Left ventricle myocardium superior (tissue), 1 donor: Measurements from ENCODE around the gene RELL2. TPM values are rescaled to one million over a fixed set of nuclear protein-coding genes. Genes with fewer than 3 reads are reported as not detected.

Source experiments
- ATAC-seq: fragments of 200-7000 bp; cut with Tn5 transposase; one replicate; pipeline ENCODE4 v1.9.1; 2020; ENCODE audit warnings: mild to moderate bottlenecking, moderate library complexity
- DNase-seq: peaks from one replicate; pipeline ENCODE4 v3.0.0-alpha.2; 2020
- intact Hi-C: fragments of 100-400 bp; cut with micrococcal nuclease; formaldehyde crosslinking; loops from one replicate; pipeline ENCODE4 v1.11.0; 2022
- total RNA-seq: library from RNA; stranded (reverse); fragmentation: NEBNext Ultra II Directional; extraction: Animal tissue kit (Norgen Biotek cat#: 25700); gene quantifications from one replicate; pipeline ENCODE4 v1.2.1, GENCODE V29; 2021
- donor health status: DM: no; HTN: yes; CAD: no; lungs with severe emphysema.

The RELL2 gene
- total RNA-seq, 1 donor from 2014 or later = 0.55 TPM

DNA sequence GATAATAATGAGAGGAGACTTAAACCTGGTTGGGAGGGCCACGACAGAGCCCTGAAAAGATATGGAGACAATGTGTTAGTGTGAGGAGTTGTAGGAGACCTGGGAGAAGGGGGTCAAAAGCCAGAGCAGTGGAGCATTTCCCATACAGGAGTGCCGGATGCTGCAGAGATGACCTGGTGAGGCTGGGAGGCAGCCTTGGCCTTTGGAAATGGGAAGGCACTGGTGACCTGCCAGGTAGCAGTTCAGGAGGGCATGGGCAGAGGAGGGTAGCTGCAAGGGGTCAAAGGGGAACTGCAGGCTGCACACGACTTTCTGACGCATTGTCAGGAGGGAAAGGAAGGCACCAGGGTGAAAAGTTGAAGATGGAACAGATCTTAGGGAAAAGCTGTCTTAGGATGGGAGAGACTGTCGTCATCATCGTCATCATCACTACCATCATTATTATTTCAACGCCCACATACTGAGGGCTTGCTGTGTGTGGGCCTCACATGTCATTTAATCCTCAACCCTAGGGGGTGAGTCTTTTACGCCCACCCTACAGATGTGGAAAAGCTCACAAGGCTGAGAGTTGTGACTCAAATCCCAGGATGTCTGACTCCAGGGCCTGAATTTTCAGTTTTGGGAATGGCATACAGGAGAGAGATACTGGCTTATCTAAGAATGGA, 31.9 kb downstream of the RELL2 start:
- ATAC-seq (no peak), DNase-seq (no peak)
- intact Hi-C loops = no loop called here

DNA sequence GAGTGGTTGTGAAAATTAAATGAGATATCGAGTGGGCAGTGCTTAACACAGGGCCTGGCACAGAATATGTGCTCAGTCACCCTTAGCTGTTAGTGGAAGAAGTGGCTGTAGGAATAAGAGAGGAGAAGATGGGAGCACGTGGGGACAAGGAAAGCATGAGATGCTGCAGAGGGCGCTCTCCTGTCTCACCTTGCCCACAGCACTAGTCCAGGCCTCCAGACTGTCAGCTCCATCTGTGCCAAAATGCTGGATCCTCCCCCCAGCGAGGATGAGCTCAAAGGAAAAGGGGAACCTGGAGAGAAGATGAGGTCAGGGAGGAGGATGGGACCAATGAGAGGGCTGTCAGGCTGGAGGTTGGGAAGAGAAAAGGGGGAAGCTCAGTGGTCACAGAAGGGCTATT, 32.7 kb downstream of the RELL2 start:
- DNase-seq (no peak), ATAC-seq (no peak)
- intact Hi-C loops = no loop called here

- intact Hi-C loops = no loop called here
- ATAC-seq (no peak), DNase-seq (no peak)
Observed at GRCh38 chr5:141672071-141672840, 35.5 kb downstream of the RELL2 start.

GRCh38 chr5:141672841-141673813, 36.3 kb downstream of the RELL2 start:
- intact Hi-C loops = no loop called here
- DNase-seq (no peak), ATAC-seq (peak; percentile 34)

GRCh38 chr5:141674747-141675146, 38.0 kb downstream of the RELL2 start:
- no peak for ATAC-seq
- DNase-seq = no peak
- intact Hi-C loops = no loop called here

DNA sequence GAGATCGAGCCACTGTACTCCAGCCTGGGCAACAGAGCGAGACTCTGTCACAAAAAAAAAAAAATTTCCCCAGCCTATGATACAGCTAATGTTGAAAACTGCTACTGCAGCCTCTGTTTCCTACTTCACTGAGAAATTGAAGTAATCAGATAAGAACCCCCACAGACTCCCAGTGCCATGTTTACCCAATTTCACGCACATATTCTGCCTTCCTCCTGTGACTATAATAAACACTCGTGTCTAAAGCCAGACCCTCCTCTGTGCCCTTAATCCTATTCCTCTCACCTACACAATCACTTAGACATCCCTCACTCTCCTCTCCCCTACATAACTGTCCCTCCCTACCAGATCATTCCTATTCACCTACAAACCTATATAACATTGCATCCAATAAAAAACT, 38.9 kb downstream of the RELL2 start:
- DNase-seq (no peak), ATAC-seq (no peak)
- intact Hi-C loops = no loop called here

- ATAC-seq = no peak
- DNase-seq = no peak
- intact Hi-C loops = no loop called here
Observed at GRCh38 chr5:141677415-141677814, 40.6 kb downstream of the RELL2 start.

- intact Hi-C loops = no loop called here
Observed at GRCh38 chr5:141680178-141680577, 43.4 kb downstream of the RELL2 start.

DNA sequence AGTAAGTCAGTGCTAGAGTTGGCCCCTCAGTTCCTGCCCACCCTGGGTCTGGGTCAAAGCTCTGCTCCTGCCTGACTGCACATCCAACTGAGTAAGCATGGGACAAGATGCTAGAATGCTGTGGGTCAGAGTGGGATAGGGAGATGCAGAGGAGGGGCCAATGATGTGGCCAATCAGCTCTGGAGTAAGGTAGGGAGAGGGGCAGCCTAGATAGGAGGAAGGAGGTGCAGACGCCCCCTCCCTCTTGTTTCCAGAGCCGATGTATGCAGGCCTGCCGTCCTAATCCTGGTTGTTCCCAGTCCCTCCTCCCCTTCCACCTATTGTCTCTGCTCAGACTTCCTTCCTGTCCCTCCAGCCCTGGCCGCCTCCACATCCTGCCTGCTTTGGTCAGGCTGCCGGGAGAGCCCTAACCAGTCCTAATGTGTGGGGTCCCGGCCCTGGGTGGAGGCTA, 44.0 kb downstream of the RELL2 start:
- intact Hi-C loops = no loop called here
- DNase-seq (peak; percentile 71), ATAC-seq (peak; percentile 47)

More at GRCh38 chr5:141680178-141680577, 43.4 kb downstream of the RELL2 start:
- DNase-seq (no peak), ATAC-seq (no peak)

- intact Hi-C loops = no loop called here
- DNase-seq (no peak), ATAC-seq (no peak)
Observed at GRCh38 chr5:141681295-141681694, 44.5 kb downstream of the RELL2 start.

DNA sequence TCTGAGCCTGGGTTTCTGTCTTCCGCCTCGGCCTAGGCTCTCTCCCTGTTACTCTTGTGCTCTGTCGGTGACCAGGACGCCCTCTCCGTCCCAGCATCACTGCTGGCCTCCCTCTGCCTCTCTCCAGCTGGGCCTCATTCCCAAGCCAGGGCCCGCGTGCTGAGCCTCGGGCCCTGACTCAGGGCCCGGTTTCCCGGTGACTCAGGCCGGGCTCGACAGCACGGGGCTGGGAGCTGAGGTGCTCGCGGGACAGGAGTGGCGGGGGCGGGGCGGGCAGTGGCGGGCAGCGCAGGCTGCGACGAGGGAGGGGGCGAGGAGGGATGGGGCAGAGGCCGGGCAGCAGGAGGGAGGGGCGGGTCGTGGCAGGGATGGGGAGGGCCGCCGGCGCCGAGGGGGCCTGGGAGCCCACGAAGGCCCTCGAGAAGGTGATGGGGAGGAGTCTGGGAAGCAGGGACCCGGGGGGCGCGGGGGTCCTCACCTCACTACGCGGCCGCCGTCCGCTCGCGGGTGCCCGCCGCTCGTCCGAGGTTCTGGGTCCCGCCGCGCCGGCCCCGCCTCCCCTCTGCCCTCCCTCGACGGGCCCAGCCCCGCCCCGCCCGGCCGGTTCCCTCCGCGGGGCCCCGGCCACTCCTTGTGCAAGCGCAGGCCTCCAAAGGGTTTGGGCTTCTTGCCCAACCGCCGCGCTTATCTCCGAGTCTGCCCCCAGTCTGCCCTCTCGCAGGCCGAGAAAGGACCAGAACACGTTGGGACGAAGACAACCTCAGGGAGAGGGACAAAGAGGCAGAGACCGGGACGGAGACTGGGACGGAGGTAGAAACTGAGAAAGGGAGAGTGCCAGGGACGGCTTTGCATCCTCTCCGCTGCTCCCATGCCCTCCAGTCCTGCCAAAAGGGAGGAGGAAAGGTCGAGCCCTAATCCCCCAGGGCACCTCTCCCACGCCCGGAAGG, 45.2 kb downstream of the RELL2 start, which contains the start of gene ARAP3:
TSS of gene ARAP3 (minus strand) at position 536 of the 947 bp plus-strand sequence. CDS start 1,744 bp downstream, outside the sequence.
- intact Hi-C loops = no loop called here
- DNase-seq (peak; percentile 94), ATAC-seq (peak; percentile 95)

DNA sequence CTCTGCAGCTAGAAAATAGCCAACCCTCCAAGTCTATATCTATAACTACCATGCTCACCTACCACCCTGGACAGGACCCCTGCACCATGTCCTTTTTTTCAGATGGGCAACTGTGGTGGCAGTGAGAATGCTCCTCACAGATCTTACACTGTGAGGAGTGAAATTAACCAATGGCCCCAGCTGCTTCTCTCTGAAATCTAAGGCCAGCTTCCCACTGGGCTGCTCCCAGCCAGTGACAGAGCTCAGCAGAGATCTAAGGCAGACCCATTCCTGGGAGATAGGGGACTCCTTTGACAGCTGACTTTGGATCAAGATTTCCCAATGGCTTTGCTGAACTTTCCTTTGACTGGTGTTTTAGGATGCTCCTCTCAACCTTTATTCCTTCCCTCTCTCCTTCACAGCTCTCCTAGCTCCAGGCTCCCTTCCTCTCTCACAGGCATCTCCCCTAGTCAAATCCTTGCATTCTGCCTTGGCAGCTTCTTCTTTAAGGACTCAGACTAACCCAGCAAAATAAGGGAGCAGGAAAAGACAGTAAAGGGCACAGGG, 46.9 kb downstream of the RELL2 start:
- intact Hi-C loops = no loop called here
- ATAC-seq = no peak
- DNase-seq = no peak

DNA sequence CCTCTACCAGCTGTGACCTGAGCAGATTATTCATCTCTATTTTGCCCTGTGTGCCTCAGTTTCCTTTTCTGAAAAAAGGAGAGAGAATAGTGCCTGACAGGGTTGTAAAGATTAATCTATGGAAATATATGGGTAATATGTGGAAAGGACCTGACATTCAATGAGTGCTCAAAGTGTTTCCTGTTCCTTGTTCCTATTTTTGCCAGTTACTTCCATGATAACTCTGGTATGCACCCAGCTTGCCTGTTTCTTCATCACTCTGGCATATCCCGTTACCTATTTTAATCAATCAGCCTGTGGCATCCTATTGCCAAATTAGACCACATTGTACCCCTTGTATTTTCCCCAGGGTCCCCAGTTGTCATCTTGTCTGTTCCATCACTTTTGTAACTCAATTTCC, 48.8 kb downstream of the RELL2 start:
- ATAC-seq (no peak), DNase-seq (no peak)
- intact Hi-C loops = no loop called here

DNA sequence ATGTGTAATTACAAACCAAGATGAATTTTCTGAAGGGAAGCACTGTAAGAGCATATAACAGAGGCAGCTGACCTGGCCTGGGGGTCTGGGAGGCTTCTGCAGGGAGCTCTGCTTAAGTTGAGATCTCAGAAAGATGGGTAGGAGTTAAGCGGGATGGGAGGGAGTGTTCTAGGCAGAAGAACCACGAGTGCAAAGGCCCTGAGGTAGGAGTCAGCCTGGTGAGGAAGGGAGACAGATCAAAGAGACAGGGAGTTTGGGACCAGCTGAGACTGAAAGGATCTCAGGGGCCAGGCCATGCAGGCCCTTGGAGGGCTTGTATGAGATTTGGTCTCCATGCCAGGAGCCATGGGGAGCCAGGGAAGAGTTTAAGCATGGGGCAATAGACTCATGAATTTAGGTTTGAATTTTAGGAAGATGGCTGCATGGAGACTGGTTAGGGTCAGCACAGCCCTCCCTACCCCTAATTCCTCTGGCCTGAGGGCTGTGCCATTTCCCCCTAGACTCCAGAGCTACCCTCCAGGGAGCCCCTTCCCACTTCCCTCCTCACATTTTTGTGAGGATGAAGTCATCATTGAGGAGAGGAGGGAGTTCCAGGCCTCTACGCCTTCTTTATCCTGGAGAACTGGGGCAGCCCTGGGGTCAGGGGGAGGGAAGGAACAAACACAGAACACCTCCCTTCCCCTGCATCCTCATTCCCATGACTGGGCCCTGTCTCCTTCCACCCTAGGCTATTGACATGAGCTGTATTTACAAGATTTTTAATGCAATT, 50.0 kb downstream of the RELL2 start:
- DNase-seq (no peak), ATAC-seq (no peak)
- intact Hi-C loops = no loop called here
